Measurements from ENCODE around the gene TSC2.
A peak's percentile ranks its signal among the peaks of the same experiment; 100 is the strongest.
"Not testable (repeated sequence)": the region's sequence is repeated elsewhere in the genome, so short reads cannot be mapped to it uniquely, and the experiment has no call there.

Gene TSC2

DNA sequence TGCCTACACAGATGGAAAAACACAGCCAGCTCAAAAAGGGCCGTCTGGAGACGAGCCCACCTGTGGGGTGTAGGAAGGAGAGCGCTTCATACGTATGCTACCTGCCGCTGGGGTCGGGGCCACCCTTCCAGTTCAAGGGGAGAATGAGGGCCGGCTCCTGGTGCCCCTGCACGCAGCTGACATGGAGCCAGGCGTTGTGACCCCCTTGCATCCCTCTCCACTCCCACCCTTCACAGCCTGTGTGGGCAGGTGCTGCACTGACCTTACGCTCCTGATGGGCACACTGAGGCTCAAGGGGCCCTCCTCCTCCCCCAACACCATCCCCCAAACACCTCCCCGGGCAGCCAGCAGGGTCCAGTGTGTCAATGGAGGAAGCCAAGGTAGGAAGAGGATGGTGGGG is 77.8 kb downstream of the TSC2 start:
- DNase-seq (ENCODE audit: low read depth in 1 of 2, low spot score in 1 of 2); in situ Hi-C loops (cut with HindIII; ENCODE audit: low pct_unique_long_range_greater_than_20kb, low sequenced_read_pairs): not testable (repeated sequence)

DNA sequence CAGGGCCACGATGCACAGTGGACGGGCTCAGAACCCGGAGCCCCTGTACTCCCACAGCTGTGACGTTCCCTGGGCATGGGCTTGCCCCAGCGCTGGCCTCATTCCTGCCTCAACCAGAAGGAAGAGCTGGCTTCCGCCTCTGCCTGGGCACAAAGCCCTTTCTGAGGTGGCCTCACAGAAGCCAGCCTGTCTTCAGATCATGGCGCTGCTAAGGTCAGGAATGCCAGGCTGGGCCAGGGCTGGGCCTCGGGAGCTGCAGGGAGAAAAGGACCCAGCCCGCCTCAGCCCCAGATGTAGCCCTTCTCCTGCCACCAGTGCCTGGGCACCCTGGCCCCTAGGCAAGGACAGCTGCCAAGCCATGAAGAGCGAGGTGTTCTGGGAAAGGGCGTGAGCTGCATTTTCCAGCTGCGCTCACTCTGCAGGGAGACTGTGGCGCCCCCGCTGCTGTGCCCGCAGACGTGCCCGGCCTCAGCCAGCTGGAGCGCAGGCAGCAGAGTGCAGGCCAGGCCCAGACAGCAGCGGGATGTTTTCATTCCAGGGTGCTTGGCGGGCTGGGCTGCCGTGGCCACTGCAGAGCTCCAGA is 78.5 kb downstream of the TSC2 start:
- in situ Hi-C loops (cut with HindIII; ENCODE audit: low pct_unique_long_range_greater_than_20kb, low sequenced_read_pairs); DNase-seq (ENCODE audit: low read depth in 1 of 2, low spot score in 1 of 2): not testable (repeated sequence)

DNA sequence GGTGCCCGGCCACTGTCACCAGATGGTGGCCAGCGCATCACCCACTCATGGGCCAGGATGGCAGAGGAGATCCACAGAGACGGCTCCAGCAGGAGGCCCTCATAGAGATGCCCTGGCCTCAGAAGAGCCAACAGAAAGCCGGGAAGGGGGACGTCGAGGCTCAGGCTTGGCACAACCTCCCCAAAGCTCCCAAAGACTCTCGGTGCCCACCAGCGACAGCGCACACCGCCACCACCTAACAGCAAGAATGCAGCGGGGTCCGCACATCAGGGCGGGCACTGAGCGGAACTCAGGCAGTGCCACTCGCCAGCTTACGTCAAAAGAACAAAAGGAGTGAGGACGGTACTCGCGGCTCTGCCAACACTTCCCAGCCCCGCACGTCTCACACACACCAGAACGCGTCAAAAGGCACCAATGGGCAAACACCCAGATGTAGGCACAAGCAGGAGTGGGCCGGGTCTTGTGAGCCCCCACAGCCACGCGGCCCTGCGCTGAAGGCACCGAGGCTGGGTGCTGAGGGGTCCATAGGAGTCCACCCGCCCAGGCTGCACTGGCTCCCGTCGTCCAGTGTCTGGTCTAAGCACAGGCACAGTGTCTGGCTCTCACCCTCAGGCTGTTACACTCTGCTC is 79.3 kb downstream of the TSC2 start:
- in situ Hi-C loops (cut with HindIII; ENCODE audit: low pct_unique_long_range_greater_than_20kb, low sequenced_read_pairs); DNase-seq (ENCODE audit: low read depth in 1 of 2, low spot score in 1 of 2): not testable (repeated sequence)

DNA sequence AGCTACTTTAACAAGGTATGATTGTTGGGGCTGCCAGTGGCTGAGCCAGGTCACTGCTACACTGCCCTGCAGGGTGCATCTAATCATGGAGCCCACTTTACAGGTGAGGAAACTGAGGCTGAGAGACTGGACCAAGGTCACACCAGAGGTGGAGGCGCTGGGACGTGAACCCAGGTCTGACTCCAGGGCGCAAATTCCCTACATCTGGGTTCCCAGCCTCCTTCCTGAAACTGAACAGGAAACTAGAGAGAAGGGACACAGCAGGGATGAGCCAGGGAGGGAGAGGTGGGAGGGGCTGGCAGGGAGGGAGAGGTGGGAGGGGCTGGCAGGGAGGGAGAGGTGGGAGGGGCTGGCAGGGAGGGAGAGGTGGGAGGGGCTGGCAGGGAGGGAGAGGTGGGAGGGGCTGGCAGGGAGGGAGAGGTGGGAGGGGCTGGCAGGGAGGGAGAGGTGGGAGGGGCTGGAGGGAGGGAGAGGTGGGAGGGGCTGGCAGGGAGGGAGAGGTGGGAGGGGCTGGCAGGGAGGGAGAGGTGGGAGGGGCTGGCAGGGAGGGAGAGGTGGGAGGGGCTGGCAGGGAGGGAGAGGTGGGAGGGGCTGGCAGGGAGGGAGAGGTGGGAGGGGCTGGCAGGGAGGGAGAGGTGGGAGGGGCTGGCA is 80.0 kb downstream of the TSC2 start:
- in situ Hi-C loops (cut with HindIII; ENCODE audit: low pct_unique_long_range_greater_than_20kb, low sequenced_read_pairs), result not testable (repeated sequence)
- peak in 1 of 2 experiments; percentile 74 for DNase-seq (ENCODE audit: low read depth in 1 of 2, low spot score in 1 of 2)

DNA sequence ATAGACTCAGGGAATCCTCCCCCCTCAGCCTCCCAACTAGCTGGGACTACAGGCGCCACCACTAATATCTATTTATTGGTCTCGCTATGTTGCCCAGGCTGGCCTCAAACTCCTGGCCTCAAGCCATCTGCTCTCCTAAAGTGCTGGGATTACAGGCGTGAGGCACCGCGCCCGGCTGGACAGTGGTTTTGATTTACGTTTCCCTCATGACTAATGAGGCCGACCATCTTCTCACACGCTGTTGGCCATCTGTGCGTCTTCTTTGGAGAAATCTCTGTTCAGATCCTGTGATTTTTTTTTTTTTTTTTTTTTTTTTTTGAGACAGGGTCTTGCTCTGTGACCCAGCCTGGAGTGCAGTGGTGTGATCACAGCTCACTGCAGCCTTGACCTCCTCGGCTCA is 81.5 kb downstream of the TSC2 start:
- in situ Hi-C loops (cut with HindIII; ENCODE audit: low pct_unique_long_range_greater_than_20kb, low sequenced_read_pairs); DNase-seq (ENCODE audit: low read depth in 1 of 2, low spot score in 1 of 2): not testable (repeated sequence)

DNA sequence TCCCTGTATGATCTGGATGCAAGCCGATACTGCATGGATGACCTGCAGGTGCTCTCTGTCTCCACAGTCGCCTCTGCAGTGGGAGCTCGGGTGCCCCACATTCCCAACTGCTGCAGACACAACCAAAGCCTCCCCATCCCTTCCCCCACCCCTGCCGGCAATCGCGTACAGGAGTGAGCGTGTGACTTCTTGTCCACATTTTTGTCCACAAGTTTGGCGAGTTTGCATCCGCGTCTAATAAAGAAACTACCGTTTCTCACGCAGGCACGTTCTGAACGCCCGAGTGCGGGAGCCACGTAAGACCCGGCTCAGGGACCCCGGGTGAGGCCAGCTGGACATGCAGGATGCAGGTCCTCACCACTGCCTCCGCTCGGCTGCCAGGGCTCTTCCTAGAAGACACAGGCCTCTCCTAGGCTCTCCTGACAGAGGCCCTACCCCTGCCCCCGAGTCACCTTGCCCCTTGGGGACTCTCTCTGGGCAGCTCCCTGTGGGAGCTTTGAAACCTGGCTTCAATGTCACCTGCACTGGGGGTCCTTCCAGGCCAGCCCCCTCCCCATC is 82.2 kb downstream of the TSC2 start:
- in situ Hi-C loops (cut with HindIII; ENCODE audit: low pct_unique_long_range_greater_than_20kb, low sequenced_read_pairs), result not testable (repeated sequence)
- DNase-seq (ENCODE audit: low read depth in 1 of 2, low spot score in 1 of 2), result peak in 1 of 2 experiments; percentile 33

DNA sequence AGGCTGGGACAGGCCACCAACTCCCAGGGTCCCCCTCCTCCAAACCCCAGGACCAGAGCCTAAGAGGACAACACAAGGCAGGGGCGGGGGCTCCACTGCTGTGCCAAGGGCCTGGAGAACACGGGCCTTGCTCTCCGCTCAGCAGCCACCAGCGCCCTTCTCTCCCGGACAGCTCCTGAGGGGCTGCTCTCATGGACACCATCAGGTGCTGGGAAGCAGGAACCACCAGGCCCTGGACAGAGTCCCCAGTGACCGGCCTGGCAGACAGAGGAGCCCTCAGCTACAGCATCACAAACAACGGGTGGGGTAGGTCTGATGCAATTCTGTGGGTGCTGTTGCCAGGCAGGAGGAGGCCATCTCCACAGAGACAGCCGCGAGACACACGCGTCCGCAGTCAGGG is 86.0 kb downstream of the TSC2 start:
- in situ Hi-C loops (cut with HindIII; ENCODE audit: low pct_unique_long_range_greater_than_20kb, low sequenced_read_pairs); DNase-seq (ENCODE audit: low read depth in 1 of 2, low spot score in 1 of 2): not testable (repeated sequence)

DNA sequence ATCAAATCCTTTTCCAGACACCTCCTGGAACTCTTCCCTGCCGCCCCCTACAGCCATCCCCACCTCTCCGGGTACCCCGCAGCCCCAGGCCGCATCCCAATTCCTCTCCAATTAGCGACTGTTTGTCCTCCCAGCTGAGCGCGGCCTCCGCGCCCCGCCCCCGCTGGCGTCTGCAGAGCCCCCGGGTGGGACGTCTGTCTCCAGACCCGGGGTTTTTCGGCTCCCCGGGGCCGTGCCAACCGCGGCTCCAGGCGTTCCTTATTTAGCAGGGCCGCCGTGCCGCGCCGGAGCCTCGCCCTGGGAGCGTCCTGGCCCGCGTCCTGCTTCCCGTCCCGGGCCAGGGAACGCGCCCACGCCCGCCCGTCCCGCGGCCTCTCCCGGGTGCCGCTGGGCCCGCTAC is 87.3 kb downstream of the TSC2 start:
- DNase-seq (ENCODE audit: low read depth in 1 of 2, low spot score in 1 of 2); in situ Hi-C loops (cut with HindIII; ENCODE audit: low pct_unique_long_range_greater_than_20kb, low sequenced_read_pairs): not testable (repeated sequence)

DNA sequence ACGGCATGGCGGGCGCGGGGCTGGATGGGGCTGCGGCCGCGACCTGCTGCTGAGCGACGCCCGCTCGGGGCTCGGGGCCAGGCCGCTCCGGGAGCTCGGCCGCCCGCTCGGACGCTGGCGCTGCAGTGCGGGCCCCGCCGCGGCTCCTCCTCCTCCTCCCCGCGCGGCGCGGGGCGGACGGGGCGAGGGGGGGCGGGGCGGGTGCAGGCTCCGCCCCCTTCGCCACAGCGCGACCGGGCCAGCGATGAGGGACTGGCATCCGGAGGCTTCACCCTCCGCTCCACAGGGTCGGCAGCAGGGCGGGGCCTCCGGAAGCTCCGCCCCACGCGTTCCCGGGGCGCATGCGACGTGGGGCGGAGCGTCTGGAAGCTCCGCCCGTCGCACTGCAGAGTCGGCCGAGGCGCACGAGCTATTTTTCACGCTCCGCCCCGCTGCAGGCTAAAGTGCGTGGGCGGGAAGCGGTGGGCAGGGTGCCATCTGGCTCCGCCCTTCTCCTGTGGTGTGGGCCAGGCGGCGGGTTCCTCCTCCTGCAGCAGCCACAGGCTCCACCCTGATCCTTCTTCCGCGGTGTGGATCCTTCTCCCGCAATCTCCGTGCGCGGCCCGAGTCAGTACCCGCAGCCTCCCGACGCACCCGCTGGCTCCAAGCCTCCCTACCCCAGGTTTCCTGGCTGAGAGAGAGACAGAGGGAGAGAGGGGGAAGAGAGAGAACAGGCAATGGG is 88.1 kb downstream of the TSC2 start, which contains the start of gene PKD1:
Gene PKD1, minus strand, starts transcription at position 129 of the 721 bp plus-strand sequence. CDS start 209 bp downstream, outside the sequence.
- DNase-seq (ENCODE audit: low read depth in 1 of 2, low spot score in 1 of 2), result peak in 1 of 2 experiments; percentile 95
- in situ Hi-C loops (cut with HindIII; ENCODE audit: low pct_unique_long_range_greater_than_20kb, low sequenced_read_pairs), result not testable (repeated sequence)

Data from T47D (cell line).